Measurements from ENCODE around the gene CAPN12.

Gene CAPN12

GRCh38 chr19:38710928-38711725, 33.1 kb downstream of the CAPN12 start:
- H3K4me3 ChIP-seq (ENCODE audit: low read depth, low read length): no peak overlapping the region
- TF ChIP-seq CTCF (IDR thresholded peaks at IDR 0.05; ENCODE audit: low read depth, low read length, missing control alignments): no peak
- DNase-seq (ENCODE audit: low read depth): no peak

- DNase-seq (ENCODE audit: low read depth): no peak
- no peak for TF ChIP-seq CTCF (IDR thresholded peaks at IDR 0.05; ENCODE audit: low read depth, low read length, missing control alignments)
- no peak overlapping the region for H3K4me3 ChIP-seq (ENCODE audit: low read depth, low read length)
These were observed 33.9 kb downstream of the CAPN12 start for GRCh38 chr19:38710416-38710702.

- H3K4me3 ChIP-seq (ENCODE audit: low read depth, low read length): no peak overlapping the region
- DNase-seq (ENCODE audit: low read depth): no peak
- TF ChIP-seq CTCF (IDR thresholded peaks at IDR 0.05; ENCODE audit: low read depth, low read length, missing control alignments): no peak
These were observed 34.4 kb downstream of the CAPN12 start for GRCh38 chr19:38709671-38710415.

- H3K4me3 ChIP-seq (ENCODE audit: low read depth, low read length): no peak overlapping the region
- DNase-seq (ENCODE audit: low read depth): no peak
- no peak for TF ChIP-seq CTCF (IDR thresholded peaks at IDR 0.05; ENCODE audit: low read depth, low read length, missing control alignments)
These were observed 35.2 kb downstream of the CAPN12 start for GRCh38 chr19:38709119-38709518.

GRCh38 chr19:38708413-38709024, 35.8 kb downstream of the CAPN12 start:
- no peak for DNase-seq (ENCODE audit: low read depth)
- no peak for TF ChIP-seq CTCF (IDR thresholded peaks at IDR 0.05; ENCODE audit: low read depth, low read length, missing control alignments)

GRCh38 chr19:38707512-38708114, 36.7 kb downstream of the CAPN12 start:
- no peak for DNase-seq (ENCODE audit: low read depth)
- TF ChIP-seq CTCF (IDR thresholded peaks at IDR 0.05; ENCODE audit: low read depth, low read length, missing control alignments): no peak
- H3K4me3 ChIP-seq (ENCODE audit: low read depth, low read length): no peak overlapping the region

More at GRCh38 chr19:38708413-38709024, 35.8 kb downstream of the CAPN12 start:
- H3K4me3 ChIP-seq (ENCODE audit: low read depth, low read length): no peak overlapping the region

All from GM12864 (cell line).